IPS-20b (cell line): ENCODE measurements around the gene ITPR1.

Experiments used
- H3K27ac ChIP-seq: one replicate; pipeline ENCODE4 v1.5.1; 2013; ENCODE audit warnings: low read length
- H3K27me3 ChIP-seq: 2 replicates; pipeline ENCODE4 v1.6.1; 2013; ENCODE audit warnings: mild to moderate bottlenecking, low read length, inconsistent platforms; ENCODE audit not compliant: insufficient read depth
- H3K36me3 ChIP-seq: 2 replicates; pipeline ENCODE4 v1.6.1; 2013; ENCODE audit warnings: low read depth, mild to moderate bottlenecking, inconsistent platforms, low read length, moderate library complexity; ENCODE audit not compliant: insufficient read depth
- H3K4me1 ChIP-seq: 2 replicates; pipeline ENCODE4 v1.6.1; 2013; ENCODE audit warnings: mild to moderate bottlenecking, control low read depth, inconsistent platforms, low read length, moderate library complexity; ENCODE audit not compliant: insufficient read depth
- H3K4me3 ChIP-seq: 2 replicates; pipeline ENCODE4 v1.5.1; 2013; ENCODE audit warnings: mild to moderate bottlenecking, low read length, inconsistent platforms
- H3K9ac ChIP-seq: 2 replicates; pipeline ENCODE4 v1.6.1; 2013; ENCODE audit warnings: low read depth, mild to moderate bottlenecking, inconsistent platforms, low read length, moderate library complexity
- H3K9me3 ChIP-seq: 2 replicates; pipeline ENCODE4 v1.6.1; 2013; ENCODE audit warnings: mild to moderate bottlenecking, low read depth, low read length, inconsistent platforms; ENCODE audit not compliant: insufficient read depth

Gene ITPR1

GRCh38 chr3:4766263-4766662 is 273.1 kb downstream of the ITPR1 start:
- no peaks in the 10 kb centered on the region for H3K4me1 ChIP-seq
- no peak overlapping the region for H3K4me3 ChIP-seq
- no peaks in the 10 kb centered on the region for H3K27me3 ChIP-seq
- H3K9me3 ChIP-seq = peaks cover 14% of the 10 kb centered on the region; the same call in 1 of the 2 replicates
- no peak overlapping the region for H3K9ac ChIP-seq
- no peaks in the 10 kb centered on the region for H3K36me3 ChIP-seq
- no peak overlapping the region for H3K27ac ChIP-seq

GRCh38 chr3:4766716-4767499 is 273.8 kb downstream of the ITPR1 start:
- Histone ChIP-seq H3K27me3 (no peaks in the 10 kb centered on the region), H3K9ac (no peak overlapping the region), H3K36me3 (no peaks in the 10 kb centered on the region), H3K4me3 (no peak overlapping the region), H3K27ac (no peak overlapping the region), H3K4me1 (no peaks in the 10 kb centered on the region), H3K9me3 (peaks cover 14% of the 10 kb centered on the region; the same call in 1 of the 2 replicates)

GRCh38 chr3:4768021-4768420 is 274.9 kb downstream of the ITPR1 start:
- H3K9me3 ChIP-seq = peaks cover 14% of the 10 kb centered on the region; the same call in 1 of the 2 replicates
- no peaks in the 10 kb centered on the region for H3K4me1 ChIP-seq
- no peaks in the 10 kb centered on the region for H3K36me3 ChIP-seq

GRCh38 chr3:4768521-4768920 is 275.4 kb downstream of the ITPR1 start:
- Histone ChIP-seq H3K4me1 (no peaks in the 10 kb centered on the region), H3K27ac (no peak overlapping the region), H3K36me3 (no peaks in the 10 kb centered on the region), H3K9ac (no peak overlapping the region), H3K27me3 (no peaks in the 10 kb centered on the region), H3K9me3 (peaks cover 14% of the 10 kb centered on the region; the same call in 1 of the 2 replicates), H3K4me3 (no peak overlapping the region)

More at GRCh38 chr3:4768021-4768420, 274.9 kb downstream of the ITPR1 start:
- H3K27me3 ChIP-seq = no peaks in the 10 kb centered on the region
- H3K4me3 ChIP-seq = no peak overlapping the region
- H3K9ac ChIP-seq = no peak overlapping the region
- no peak overlapping the region for H3K27ac ChIP-seq

- no peaks in the 10 kb centered on the region for H3K27me3 ChIP-seq
- H3K9ac ChIP-seq = no peak overlapping the region
- no peaks in the 10 kb centered on the region for H3K4me1 ChIP-seq
- H3K4me3 ChIP-seq = no peak overlapping the region
- H3K36me3 ChIP-seq = no peaks in the 10 kb centered on the region
- no peak overlapping the region for H3K27ac ChIP-seq
- peaks cover 14% of the 10 kb centered on the region; the same call in 1 of the 2 replicates for H3K9me3 ChIP-seq
Observed at GRCh38 chr3:4770561-4770960, 277.4 kb downstream of the ITPR1 start.

- Histone ChIP-seq H3K36me3 (no peaks in the 10 kb centered on the region), H3K27me3 (no peaks in the 10 kb centered on the region), H3K4me3 (no peak overlapping the region), H3K9me3 (peaks cover 8% of the 10 kb centered on the region; the same call in 1 of the 2 replicates), H3K27ac (no peak overlapping the region), H3K4me1 (no peaks in the 10 kb centered on the region), H3K9ac (no peak overlapping the region)
Observed at GRCh38 chr3:4771243-4771642, 278.1 kb downstream of the ITPR1 start.

GRCh38 chr3:4772171-4772804 is 279.1 kb downstream of the ITPR1 start:
- Histone ChIP-seq H3K9ac (no peak overlapping the region), H3K27me3 (no peaks in the 10 kb centered on the region), H3K36me3 (no peaks in the 10 kb centered on the region), H3K4me1 (no peaks in the 10 kb centered on the region), H3K27ac (no peak overlapping the region), H3K4me3 (no peak overlapping the region), H3K9me3 (no peaks in the 10 kb centered on the region)

GRCh38 chr3:4772858-4773257 is 279.7 kb downstream of the ITPR1 start:
- H3K9me3 ChIP-seq = no peaks in the 10 kb centered on the region
- H3K27me3 ChIP-seq = no peaks in the 10 kb centered on the region
- H3K4me1 ChIP-seq = no peaks in the 10 kb centered on the region
- no peak overlapping the region for H3K9ac ChIP-seq
- H3K4me3 ChIP-seq = no peak overlapping the region
- H3K27ac ChIP-seq = no peak overlapping the region
- no peaks in the 10 kb centered on the region for H3K36me3 ChIP-seq

- no peaks in the 10 kb centered on the region for H3K9me3 ChIP-seq
- no peak overlapping the region for H3K4me3 ChIP-seq
- H3K36me3 ChIP-seq = no peaks in the 10 kb centered on the region
- no peak overlapping the region for H3K27ac ChIP-seq
- no peaks in the 10 kb centered on the region for H3K27me3 ChIP-seq
- no peaks in the 10 kb centered on the region for H3K4me1 ChIP-seq
- H3K9ac ChIP-seq = no peak overlapping the region
Observed at GRCh38 chr3:4773583-4773982, 280.4 kb downstream of the ITPR1 start.

GRCh38 chr3:4774531-4774930 is 281.4 kb downstream of the ITPR1 start:
- Histone ChIP-seq H3K27ac (no peak overlapping the region), H3K9me3 (no peaks in the 10 kb centered on the region), H3K9ac (no peak overlapping the region), H3K36me3 (no peaks in the 10 kb centered on the region), H3K4me1 (no peaks in the 10 kb centered on the region), H3K4me3 (no peak overlapping the region), H3K27me3 (no peaks in the 10 kb centered on the region)

- H3K36me3 ChIP-seq = no peaks in the 10 kb centered on the region
- H3K4me1 ChIP-seq = no peaks in the 10 kb centered on the region
- no peaks in the 10 kb centered on the region for H3K27me3 ChIP-seq
- no peak overlapping the region for H3K27ac ChIP-seq
- H3K4me3 ChIP-seq = no peak overlapping the region
- no peak overlapping the region for H3K9ac ChIP-seq
- H3K9me3 ChIP-seq = no peaks in the 10 kb centered on the region
Observed at GRCh38 chr3:4776399-4776979, 283.3 kb downstream of the ITPR1 start.
